Stimulated activated CD4-positive, alpha-beta T cell treated with anti-CD3 and anti-CD28 coated beads, Interleukin-1b, Interleukin-23, amount 100 ng/mL, for 24 hours (primary cell): ENCODE data around the gene ALDH3A1.

Experiments used
- DNase-seq, 4 experiments: peaks; one replicate each; pipeline ENCODE4 v3.0.0-alpha.2; 2020; ENCODE audit warnings: low read depth in 4 of 4, low spot score in 1 of 4

The ALDH3A1 gene

GRCh38 chr17:19742495-19742894 lies 5.6 kb downstream of the ALDH3A1 start:
- DNase-seq = no peak

GRCh38 chr17:19741832-19742457 lies 6.2 kb downstream of the ALDH3A1 start:
- no peak for DNase-seq

- DNase-seq = no peak
These were observed 7.2 kb downstream of the ALDH3A1 start for GRCh38 chr17:19740933-19741332.

GRCh38 chr17:19739241-19740201 lies 8.6 kb downstream of the ALDH3A1 start:
- no peak for DNase-seq

- DNase-seq = no peak
These were observed 9.3 kb downstream of the ALDH3A1 start for GRCh38 chr17:19738757-19739156.

GRCh38 chr17:19738073-19738449 lies 10.0 kb downstream of the ALDH3A1 start:
- no peak for DNase-seq

- DNase-seq = no peak
These were observed 10.6 kb downstream of the ALDH3A1 start for GRCh38 chr17:19737305-19738072.

- no peak for DNase-seq
These were observed 12.0 kb downstream of the ALDH3A1 start for GRCh38 chr17:19736071-19736470.

GRCh38 chr17:19733953-19734526 lies 14.1 kb downstream of the ALDH3A1 start:
- no peak for DNase-seq

- no peak for DNase-seq
These were observed 16.5 kb downstream of the ALDH3A1 start for GRCh38 chr17:19731626-19732025.

- DNase-seq = no peak
These were observed 17.3 kb downstream of the ALDH3A1 start for GRCh38 chr17:19730843-19731242.

GRCh38 chr17:19729900-19730299 lies 18.2 kb downstream of the ALDH3A1 start:
- DNase-seq = no peak

GRCh38 chr17:19728084-19728495 lies 20.0 kb downstream of the ALDH3A1 start:
- DNase-seq = no peak

GRCh38 chr17:19727501-19728078 lies 20.5 kb downstream of the ALDH3A1 start:
- DNase-seq = no peak

GRCh38 chr17:19726631-19727376 lies 21.3 kb downstream of the ALDH3A1 start:
- no peak for DNase-seq

- DNase-seq = no peak
These were observed 22.6 kb downstream of the ALDH3A1 start for GRCh38 chr17:19725486-19725885.

- peak; percentile 11 to 26 (median 20) for DNase-seq
These were observed 23.3 kb downstream of the ALDH3A1 start for GRCh38 chr17:19724501-19725420.

GRCh38 chr17:19723964-19724363 lies 24.1 kb downstream of the ALDH3A1 start:
- no peak for DNase-seq
